K562 (cell line): ENCODE data around the gene WDR45B. TPM values are rescaled to one million over a fixed set of nuclear protein-coding genes. Genes with fewer than 3 reads are reported as not detected.

Source experiments
- ATAC-seq: fragments of 200-7000 bp; cut with Tn5 transposase; 3 replicates; pipeline ENCODE4 v1.9.1; 2020; ENCODE audit warnings: moderate library complexity
- BruUV-seq: library from RNA; stranded (reverse); fragments of 400-500 nt; replicated peaks from 2 replicates; lab custom pipeline; 2021; lab: Mats Ljungman, UMichigan
- CTCF ChIA-PET: fragments of 300-600 bp; formaldehyde crosslinking; extraction: SDS; loops from one replicate; lab custom pipeline; 2021; ENCODE audit warnings: low intra/inter-chr PET ratio; lab: Yijun Ruan, JAX
- POLR2A ChIA-PET: fragments of 300-600, 350-650 bp; sonication (Branson Sonifier 250); formaldehyde crosslinking; extraction: SDS; loops from one replicate; lab custom pipeline; 2021; ENCODE audit warnings: antibody characterized with exemption, inconsistent platforms; lab: Yijun Ruan, JAX
- DNase-seq, 4 experiments: peaks; one replicate each; pipeline versions ENCODE4 v3.0.0 to v3.0.0-alpha.2; 2011 to 2018; ENCODE audit warnings: low spot score in 3 of 4, mixed read lengths in 3 of 4; ENCODE audit errors: extremely low read depth in 1 of 4
- FAIRE-seq: peaks from 2 replicates; lab custom pipeline; 2011; peaks lifted over from hg19 to GRCh38; lab: Jason Lieb, UNC
- H2AFZ ChIP-seq: 2 replicates; pipeline ENCODE4 v1.6.0; 2011; ENCODE audit warnings: low read depth, low read length, control low read depth, inconsistent platforms
- H3K27ac ChIP-seq: fragments of 200-600 bp; 3 replicates; pipeline ENCODE4 v1.8.0; 2011; ENCODE audit warnings: low read depth, mild to moderate bottlenecking, control low read depth, inconsistent platforms, low read length, moderate library complexity, mixed read lengths; ENCODE audit errors: extremely low read depth
- H3K27me3 ChIP-seq, 2 experiments: fragments of 300-600 bp in 1 of 2; 2 replicates in 1 of 2; 3 replicates in 1 of 2; pipeline versions ENCODE4 v1.6.0 to v1.8.0; 2011; ENCODE audit warnings: inconsistent platforms in 2 of 2, low read length in 2 of 2, mild to moderate bottlenecking in 1 of 2, mixed read lengths in 1 of 2, moderate library complexity in 1 of 2; ENCODE audit not compliant: control insufficient read depth in 2 of 2, insufficient read depth in 2 of 2
- H3K36me3 ChIP-seq: fragments of 300-600 bp; 3 replicates; pipeline ENCODE4 v1.8.0; 2011; ENCODE audit warnings: mild to moderate bottlenecking, low read length, inconsistent platforms; ENCODE audit not compliant: control insufficient read depth, insufficient read depth
- H3K4me1 ChIP-seq, 2 experiments: fragments of 200-600 bp in 1 of 2; replicated peaks in 1 of 2; 2 replicates in 1 of 2; 3 replicates in 1 of 2; pipeline versions ENCODE4 v1.5.1 to v1.8.0; 2011; ENCODE audit warnings: inconsistent platforms in 2 of 2, low read length in 2 of 2, mild to moderate bottlenecking in 1 of 2, mixed read lengths in 1 of 2, moderate library complexity in 1 of 2; ENCODE audit not compliant: control insufficient read depth in 2 of 2, insufficient read depth in 2 of 2
- H3K4me2 ChIP-seq: 2 replicates; pipeline ENCODE4 v1.6.1; 2011; ENCODE audit warnings: low read length, control low read depth, inconsistent platforms, mixed read lengths; ENCODE audit not compliant: insufficient read depth
- H3K4me3 ChIP-seq: fragments of 200-600 bp; sonication (generic), shearing (Covaris generic); 2 replicates; pipeline ENCODE4 v1.5.1; 2016; ENCODE audit warnings: control low read depth, inconsistent platforms
- H3K79me2 ChIP-seq: fragments of 200-600 bp; 3 replicates; pipeline ENCODE4 v1.8.0; 2011; ENCODE audit warnings: low read length, inconsistent platforms; ENCODE audit not compliant: control insufficient read depth, insufficient read depth
- H3K9ac ChIP-seq, 2 experiments: 2 replicates each; pipeline versions ENCODE4 v1.6.0 to v1.6.1; 2011; ENCODE audit warnings: low read depth in 2 of 2, low read length in 2 of 2, control low read depth in 1 of 2, inconsistent platforms in 1 of 2, mild to moderate bottlenecking in 1 of 2, mixed read lengths in 1 of 2; ENCODE audit not compliant: insufficient read depth in 1 of 2
- H3K9me1 ChIP-seq: one replicate; pipeline ENCODE4 v1.6.0; 2011; ENCODE audit warnings: inconsistent platforms, mild to moderate bottlenecking, low read length, moderate library complexity; ENCODE audit not compliant: control insufficient read depth, insufficient read depth
- H3K9me3 ChIP-seq: replicated peaks from 2 replicates; pipeline ENCODE4 v1.5.1; 2011; ENCODE audit warnings: low read depth, low read length, inconsistent platforms; ENCODE audit not compliant: control insufficient read depth, insufficient read depth
- H4K20me1 ChIP-seq: replicated peaks from 2 replicates; pipeline ENCODE4 v1.6.1; 2011; ENCODE audit warnings: low read length, inconsistent platforms, mixed read lengths; ENCODE audit not compliant: control insufficient read depth, insufficient read depth
- BACH1 ChIP-seq: fragments of 200-800 bp; sonication (Bioruptor generic); IDR thresholded peaks from 2 replicates; pipeline ENCODE4 v1.6.1; 2016; ENCODE audit warnings: missing genetic modification characterization, missing compliant biosample characterization
- ELF4 ChIP-seq: fragments of 450-650 bp; formaldehyde crosslinking; IDR thresholded peaks from 2 replicates; pipeline ENCODE4 v1.4.0; 2022; ENCODE audit warnings: missing genetic modification characterization
- FOSL1 ChIP-seq: fragments of 200-800 bp; sonication (Bioruptor generic); conservative IDR thresholded peaks from 2 replicates; pipeline ENCODE4 v1.6.1; 2016; ENCODE audit warnings: missing genetic modification characterization, missing compliant biosample characterization
- HIVEP1 ChIP-seq: fragments of 250-450 bp; sonication (Bioruptor Pico); IDR thresholded peaks from 2 replicates; pipeline ENCODE4 v1.4.0; 2020; ENCODE audit warnings: mild to moderate bottlenecking
- MYNN ChIP-seq, 2 experiments: sonication (generic); formaldehyde crosslinking in 1 of 2; IDR thresholded peaks; 2 replicates each; pipeline versions ENCODE4 v1.5.0 to v1.6.1; 2016 to 2020; ENCODE audit warnings: antibody characterized with exemption in 1 of 2, missing genetic modification reagents in 1 of 2
- NFE2 ChIP-seq: IDR thresholded peaks from 2 replicates; pipeline ENCODE4 v1.6.1; 2014; ENCODE audit warnings: antibody characterized with exemption, low read depth
- POLR2G ChIP-seq: fragments of 200-400 bp; formaldehyde crosslinking; IDR thresholded peaks from 2 replicates; pipeline ENCODE4 v1.6.1; 2017; ENCODE audit warnings: low read depth, mild to moderate bottlenecking, antibody characterized with exemption, low read length, moderate library complexity
- RBM22 ChIP-seq: fragments of 200-400 bp; formaldehyde crosslinking; IDR thresholded peaks from 2 replicates; pipeline ENCODE4 v1.6.1; 2018; ENCODE audit warnings: low read length, low read depth; ENCODE audit not compliant: poor library complexity, severe bottlenecking
- STAT6 ChIP-seq: sonication (generic); formaldehyde crosslinking; IDR thresholded peaks from 2 replicates; pipeline ENCODE4 v1.8.1; 2023; ENCODE audit warnings: mild to moderate bottlenecking, missing genetic modification reagents
- SUPT5H ChIP-seq: fragments of 450-650 bp; IDR thresholded peaks from 2 replicates; pipeline ENCODE4 v1.6.1; 2016
- ZC3H11A ChIP-seq: IDR thresholded peaks from 2 replicates; pipeline ENCODE4 v1.6.1; 2012; ENCODE audit warnings: low read depth, low read length, improper control_type of control experiment
- ZNF24 ChIP-seq: fragments of 450-650 bp; IDR thresholded peaks from 2 replicates; pipeline ENCODE4 v1.6.1; 2016
- ZNF589 ChIP-seq: fragments of 200-800 bp; sonication (Bioruptor generic); IDR thresholded peaks from 2 replicates; pipeline ENCODE4 v1.6.1; 2016; ENCODE audit warnings: low read depth, missing genetic modification characterization, missing compliant biosample characterization
- ZNF668 ChIP-seq: fragments of 250-450 bp; sonication (Bioruptor Pico); IDR thresholded peaks from 2 replicates; pipeline ENCODE4 v1.8.0; 2022; ENCODE audit warnings: mild to moderate bottlenecking, inconsistent platforms
- WGBS: fragments of 100-300 bp; shearing (Covaris generic); methylation state at CpG from one replicate; pipeline ENCODE4 v1.1.6; 2016; ENCODE audit warnings: low coverage, mixed read lengths; ENCODE audit not compliant: insufficient coverage; ENCODE audit errors: missing lambda C conversion rate; 5-methylcytosine and 5-hydroxymethylcytosine counted together
- in situ Hi-C: fragments of 300-500 bp; cut with MboI; formaldehyde crosslinking; loops from 4 replicates; pipeline ENCODE4 v1.15.0; 2018; ENCODE audit warnings: inconsistent platforms, mixed read lengths
- intact Hi-C: fragments of 100-400 bp; cut with micrococcal nuclease; formaldehyde crosslinking; loops from 2 replicates; pipeline ENCODE4 v1.14.2; 2022
- polyA plus RNA-seq, 8 experiments: library from polyadenylated mRNA; depleted of rRNA in 4 of 8; stranded (reverse) in 5 of 8; unstranded in 3 of 8; fragments of >200 nt; fragmentation: Nextera tagmentation in 2 of 8; fragmentation: Illumina TruSeq in 1 of 8; extraction: Ambion mirVana in 2 of 8; extraction: Trizol in 1 of 8; gene quantifications; 2 replicates each; pipeline versions ENCODE4 v1.2.1 to v1.2.3, GENCODE V29; 2011 to 2014; ENCODE audit warnings: inconsistent platforms in 1 of 8, missing spikeins in 1 of 8
- total RNA-seq, 7 experiments: library from RNA; depleted of rRNA in 6 of 7; stranded (reverse); fragments of >200 nt in 6 of 7; fragmentation: Illumina TruSeq in 2 of 7; extraction: Trizol in 2 of 7; gene quantifications; 2 replicates each; pipeline versions ENCODE4 v1.2.1 to v1.2.3, GENCODE V29; 2011 to 2021; ENCODE audit warnings: low replicate concordance in 1 of 7
- TF ChIP-seq, protein P1 (sequence below): fragments of 450-650 bp; IDR thresholded peaks from 2 replicates; pipeline ENCODE4 v1.6.1; 2016; ENCODE audit warnings: mild to moderate bottlenecking

WDR45B gene
- total and polyA plus RNA-seq, 9 of the 15 experiments (the other 6 are each of a cell fraction or from before 2014, with no cell fraction given), result 0.72 to 74.4 (median 35.9) TPM

DNA sequence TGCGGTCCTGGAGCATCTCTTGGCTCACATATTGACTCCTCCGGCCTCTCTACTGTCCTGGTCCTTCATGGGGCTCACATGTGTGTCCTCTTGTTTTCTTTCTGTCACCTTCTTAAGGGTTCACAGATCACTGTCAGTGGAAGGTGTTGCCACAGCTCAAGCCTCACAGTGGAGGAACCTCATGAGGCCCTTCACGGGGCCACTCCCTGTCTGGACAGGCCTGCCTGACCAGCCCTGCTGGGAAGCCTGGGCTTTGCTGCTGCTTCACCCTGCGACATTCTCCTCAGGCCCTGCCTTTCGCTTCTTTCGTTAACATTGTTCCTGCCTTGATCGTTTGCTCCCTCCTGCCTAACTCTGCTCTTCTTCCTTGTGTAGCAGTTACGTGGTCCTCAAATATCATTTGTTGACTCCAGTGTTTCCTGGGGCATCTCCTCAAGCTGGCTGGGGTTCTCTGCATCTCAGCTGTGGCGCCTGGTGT lies 55.9 kb downstream of the WDR45B start (continued):
- no peak for TF ChIP-seq HIVEP1 (CRISPR knock-in tag)
- TF ChIP-seq MYNN (IDR thresholded peaks at IDR 0.05), result no peak
- no peak for TF ChIP-seq MYNN (CRISPR knock-in tag; IDR thresholded peaks at IDR 0.05)
- no peak for TF ChIP-seq SUPT5H
- no peak for TF ChIP-seq NFE2
- TF ChIP-seq, protein P1, sequence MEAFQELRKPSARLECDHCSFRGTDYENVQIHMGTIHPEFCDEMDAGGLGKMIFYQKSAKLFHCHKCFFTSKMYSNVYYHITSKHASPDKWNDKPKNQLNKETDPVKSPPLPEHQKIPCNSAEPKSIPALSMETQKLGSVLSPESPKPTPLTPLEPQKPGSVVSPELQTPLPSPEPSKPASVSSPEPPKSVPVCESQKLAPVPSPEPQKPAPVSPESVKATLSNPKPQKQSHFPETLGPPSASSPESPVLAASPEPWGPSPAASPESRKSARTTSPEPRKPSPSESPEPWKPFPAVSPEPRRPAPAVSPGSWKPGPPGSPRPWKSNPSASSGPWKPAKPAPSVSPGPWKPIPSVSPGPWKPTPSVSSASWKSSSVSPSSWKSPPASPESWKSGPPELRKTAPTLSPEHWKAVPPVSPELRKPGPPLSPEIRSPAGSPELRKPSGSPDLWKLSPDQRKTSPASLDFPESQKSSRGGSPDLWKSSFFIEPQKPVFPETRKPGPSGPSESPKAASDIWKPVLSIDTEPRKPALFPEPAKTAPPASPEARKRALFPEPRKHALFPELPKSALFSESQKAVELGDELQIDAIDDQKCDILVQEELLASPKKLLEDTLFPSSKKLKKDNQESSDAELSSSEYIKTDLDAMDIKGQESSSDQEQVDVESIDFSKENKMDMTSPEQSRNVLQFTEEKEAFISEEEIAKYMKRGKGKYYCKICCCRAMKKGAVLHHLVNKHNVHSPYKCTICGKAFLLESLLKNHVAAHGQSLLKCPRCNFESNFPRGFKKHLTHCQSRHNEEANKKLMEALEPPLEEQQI, result no peak
- no peak for TF ChIP-seq ZNF668 (CRISPR knock-in tag)

GRCh38 chr17:82590881-82591539 lies 57.2 kb downstream of the WDR45B start:
- ATAC-seq (no peak; the same call in 1 of the 3 replicates), FAIRE-seq (no peak), DNase-seq (no peak)
- H3K9me1 ChIP-seq, result peaks cover 6% of the 10 kb centered on the region
- H3K4me3 ChIP-seq, result no peak overlapping the region
- POLR2A ChIA-PET, result interaction anchor here (1.2 kb wide), 1 partner anchor 14 kb away, joined by 3 read pairs; no protein-coding TSS in a partner anchor
- H3K79me2 ChIP-seq, result peaks cover 20% of the 10 kb centered on the region; the same call in 2 of the 3 replicates
- H2AFZ ChIP-seq, result no peak overlapping the region
- no peaks in the 10 kb centered on the region for H3K27me3 ChIP-seq
- peak overlapping the region in 1 of 2 experiments; percentile 42; a peak in 2 of 4 replicates for H3K9ac ChIP-seq
- H3K36me3 ChIP-seq, result peaks cover 84% of the 10 kb centered on the region
- H3K4me1 ChIP-seq, result peaks cover 0 to 33% of the 10 kb centered on the region in 2 experiments; a peak in 2 of 5 replicates
- in situ Hi-C loops, result no loop called here
- BruUV-seq, result no TSS peak
- H4K20me1 ChIP-seq, result no peaks in the 10 kb centered on the region
- no peaks in the 10 kb centered on the region for H3K9me3 ChIP-seq
- CTCF ChIA-PET, result no interaction called here
- H3K4me2 ChIP-seq, result no peak overlapping the region
- 86% methylated on average over 14 of the region's 17 CpGs for WGBS
- intact Hi-C loops, result no loop called here
- no peak overlapping the region for H3K27ac ChIP-seq
- TF ChIP-seq ELF4 (CRISPR knock-in tag) (no peak), ZNF589 (CRISPR knock-in tag) (no peak), ZC3H11A (no peak), STAT6 (CRISPR knock-in tag) (no peak), RBM22 (peak; percentile 53), POLR2G (peak; percentile 72), ZNF24 (no peak), BACH1 (tag) (no peak), FOSL1 (tag) (no peak), SUPT5H (peak; percentile 48; the same call in 1 of the 2 replicates)
